Ureter (tissue), 1 donor: Measurements from ENCODE around the gene UPB1. TPM values are rescaled to one million over a fixed set of nuclear protein-coding genes. Genes with fewer than 3 reads are reported as not detected.
"Not testable (repeated sequence)": the region's sequence is repeated elsewhere in the genome, so short reads cannot be mapped to it uniquely, and the experiment has no call there.

Experiments
- DNase-seq: peaks from one replicate; pipeline ENCODE4 v3.0.0-alpha.2; 2020; ENCODE audit warnings: low spot score
- total RNA-seq: library from RNA; stranded (reverse); gene quantifications from one replicate; pipeline ENCODE4 v1.2.4, GENCODE V29; 2023
- donor health status: DM: yes; HTN: yes; CAD: no.

Gene UPB1
- total RNA-seq, 1 donor from 2014 or later, result 0.26 TPM

GRCh38 chr22:24530968-24531367, 35.8 kb downstream of the UPB1 start:
- DNase-seq, result not testable (repeated sequence)

- DNase-seq, result no peak
Measured at GRCh38 chr22:24532075-24532474, 36.9 kb downstream of the UPB1 start.

- no peak for DNase-seq
Measured at GRCh38 chr22:24535348-24535747, 40.2 kb downstream of the UPB1 start.

- DNase-seq, result no peak
Measured at GRCh38 chr22:24536089-24536488, 41.0 kb downstream of the UPB1 start.

- DNase-seq, result no peak
Measured at GRCh38 chr22:24540470-24540869, 45.3 kb downstream of the UPB1 start.

GRCh38 chr22:24541681-24542515, 46.8 kb downstream of the UPB1 start:
- no peak for DNase-seq

- DNase-seq, result no peak
Measured at GRCh38 chr22:24542641-24543040, 47.5 kb downstream of the UPB1 start.

GRCh38 chr22:24543185-24543601, 48.1 kb downstream of the UPB1 start:
- DNase-seq, result no peak

- DNase-seq, result no peak
Measured at GRCh38 chr22:24543679-24544243, 48.6 kb downstream of the UPB1 start.

- no peak for DNase-seq
Measured at GRCh38 chr22:24548812-24549211, 53.7 kb downstream of the UPB1 start.

GRCh38 chr22:24550028-24550901, 55.1 kb downstream of the UPB1 start:
- no peak for DNase-seq

- no peak for DNase-seq
Measured at GRCh38 chr22:24550902-24551435, 55.8 kb downstream of the UPB1 start.

GRCh38 chr22:24552503-24553286, 57.6 kb downstream of the UPB1 start:
- DNase-seq, result not testable (repeated sequence)

- DNase-seq, result no peak
Measured at GRCh38 chr22:24553597-24554312, 58.6 kb downstream of the UPB1 start.

GRCh38 chr22:24554313-24555164, 59.4 kb downstream of the UPB1 start, which contains the start of gene GUCD1:
Gene GUCD1, minus strand, starts transcription at chr22:24555138. Its CDS starts 147 bp downstream, at chr22:24554991.
- peak; percentile 46 for DNase-seq

- DNase-seq, result peak; percentile 100
Measured at GRCh38 chr22:24555165-24556039, 60.3 kb downstream of the UPB1 start, which contains the start of gene SNRPD3. Gene SNRPD3, plus strand, starts transcription at chr22:24555999. Its CDS starts 1,676 bp downstream, at chr22:24557675.

GRCh38 chr22:24559471-24559870, 64.3 kb downstream of the UPB1 start:
- DNase-seq, result no peak

GRCh38 chr22:24563246-24563645, 68.1 kb downstream of the UPB1 start:
- no peak for DNase-seq
